Glomerular visceral epithelial cell (primary cell): ENCODE measurements around the gene ROMO1.
"Not testable (repeated sequence)": the region's sequence is repeated elsewhere in the genome, so short reads cannot be mapped to it uniquely, and the experiment has no call there.

ENCODE experiments used
- DNase-seq: peaks from one replicate; pipeline ENCODE4 v3.0.0-alpha.2; 2016; ENCODE audit errors: extremely low spot score

Gene ROMO1

GRCh38 chr20:35710884-35711587 is 11.8 kb downstream of the ROMO1 start:
- DNase-seq = no peak

DNA sequence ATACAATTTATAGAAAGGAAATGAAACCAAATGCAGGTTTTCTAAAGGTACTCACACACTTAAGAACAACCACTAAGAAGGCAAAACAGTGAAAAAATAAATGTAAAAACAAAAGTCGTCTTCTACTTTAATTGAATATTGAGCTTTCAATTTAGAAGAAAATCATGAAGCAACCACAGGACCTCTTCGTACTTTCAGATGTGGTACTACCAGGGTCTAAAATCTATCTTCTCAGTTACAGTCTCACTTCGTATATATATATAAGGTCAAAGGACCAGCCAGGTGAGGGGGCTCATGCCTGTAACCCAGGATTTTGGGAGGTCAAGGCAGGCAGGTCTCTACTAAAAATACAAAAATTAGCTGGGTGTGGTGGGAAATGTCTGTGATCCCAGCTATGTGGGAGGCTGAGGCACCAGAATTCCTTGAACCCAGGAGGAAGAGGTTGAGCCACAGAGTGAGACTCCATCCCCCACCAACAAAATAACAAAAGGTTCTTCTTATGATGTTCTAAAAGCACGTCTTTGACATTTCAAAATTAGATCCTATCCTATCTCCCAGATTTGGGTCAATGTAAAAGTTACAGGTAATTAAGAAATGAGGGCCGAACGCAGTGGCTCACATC is 12.5 kb downstream of the ROMO1 start:
- no peak for DNase-seq

DNA sequence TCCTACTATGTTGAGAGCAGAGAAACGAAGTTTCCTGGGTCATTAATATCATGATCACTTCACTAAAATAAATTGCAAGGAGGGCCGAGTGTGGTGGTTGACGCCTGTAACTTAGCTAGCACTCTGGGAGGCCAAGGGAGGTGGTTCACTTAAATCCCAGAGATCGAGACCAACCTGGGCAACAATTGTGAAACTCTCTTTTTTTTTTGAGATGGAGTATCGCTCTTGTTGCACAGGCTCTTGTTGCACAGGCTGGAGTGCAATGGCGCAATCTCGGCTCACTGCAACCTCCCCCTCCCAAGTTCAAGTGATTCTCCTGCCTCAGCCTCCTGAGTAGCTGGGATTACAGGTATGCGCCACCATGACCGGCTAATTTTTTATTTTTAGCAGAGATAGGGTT is 13.9 kb downstream of the ROMO1 start:
- DNase-seq = not testable (repeated sequence)

GRCh38 chr20:35714127-35714526 is 14.9 kb downstream of the ROMO1 start:
- no peak for DNase-seq

DNA sequence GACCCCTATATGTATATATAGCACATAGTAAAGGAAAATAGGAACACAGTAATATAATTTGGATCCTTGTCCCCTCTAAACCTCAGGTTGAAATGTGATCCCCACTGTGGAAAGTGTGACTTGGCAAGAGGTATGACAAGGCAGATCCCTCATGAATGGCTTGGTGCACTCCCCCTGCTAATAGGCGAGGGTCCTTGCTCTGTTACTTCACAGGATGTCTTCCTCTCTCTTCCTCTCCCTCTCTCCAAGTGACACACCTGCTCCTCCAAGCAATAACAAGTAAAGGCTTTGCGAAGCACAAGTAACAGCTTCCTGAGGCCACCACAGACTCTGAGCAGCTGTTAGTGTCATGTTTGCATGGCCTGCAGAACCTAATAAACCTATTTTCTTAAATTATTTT is 16.4 kb downstream of the ROMO1 start:
- no peak for DNase-seq

GRCh38 chr20:35716330-35716729 is 17.1 kb downstream of the ROMO1 start:
- DNase-seq = no peak

DNA sequence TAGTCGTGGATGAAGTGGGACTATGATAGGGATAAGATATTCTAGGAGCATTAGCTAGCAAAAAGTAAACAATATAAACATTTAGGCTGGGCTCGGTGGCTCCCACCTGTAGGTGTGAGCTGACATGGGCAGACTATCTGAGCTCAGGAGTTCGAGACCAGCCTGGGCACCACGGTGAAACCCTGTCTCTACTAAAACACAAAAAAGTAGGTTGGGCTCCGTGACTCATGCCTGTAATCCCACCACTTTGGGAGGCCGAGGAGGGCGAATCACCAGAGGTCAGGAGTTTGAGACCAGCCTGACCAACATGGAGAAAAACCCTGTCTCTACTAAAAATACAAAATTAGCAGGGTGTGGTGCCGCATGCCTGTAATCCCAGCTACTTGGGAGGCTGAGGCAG is 19.1 kb downstream of the ROMO1 start:
- not testable (repeated sequence) for DNase-seq

GRCh38 chr20:35718972-35719635 is 19.9 kb downstream of the ROMO1 start:
- no peak for DNase-seq

GRCh38 chr20:35719717-35720116 is 20.5 kb downstream of the ROMO1 start:
- no peak for DNase-seq

GRCh38 chr20:35720165-35721123 is 21.2 kb downstream of the ROMO1 start:
- no peak for DNase-seq

DNA sequence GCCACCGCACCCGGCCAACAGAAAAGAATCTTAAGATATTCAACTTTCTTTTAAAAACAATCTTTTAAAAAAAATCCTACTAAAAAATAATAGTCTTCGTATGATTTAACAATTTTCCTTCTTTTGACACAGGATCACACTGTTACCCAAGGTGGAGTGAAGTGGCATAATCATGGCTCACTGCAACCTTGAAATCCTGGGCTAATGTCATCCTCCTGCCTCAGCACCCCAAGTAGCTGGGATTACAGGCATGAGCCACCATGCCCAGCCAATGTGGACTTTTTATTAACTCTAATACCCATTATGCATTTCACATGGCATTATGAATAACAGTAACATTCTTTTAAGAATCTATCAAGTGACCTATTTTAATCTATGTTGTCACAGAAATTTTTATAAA is 22.0 kb downstream of the ROMO1 start:
- no peak for DNase-seq

DNA sequence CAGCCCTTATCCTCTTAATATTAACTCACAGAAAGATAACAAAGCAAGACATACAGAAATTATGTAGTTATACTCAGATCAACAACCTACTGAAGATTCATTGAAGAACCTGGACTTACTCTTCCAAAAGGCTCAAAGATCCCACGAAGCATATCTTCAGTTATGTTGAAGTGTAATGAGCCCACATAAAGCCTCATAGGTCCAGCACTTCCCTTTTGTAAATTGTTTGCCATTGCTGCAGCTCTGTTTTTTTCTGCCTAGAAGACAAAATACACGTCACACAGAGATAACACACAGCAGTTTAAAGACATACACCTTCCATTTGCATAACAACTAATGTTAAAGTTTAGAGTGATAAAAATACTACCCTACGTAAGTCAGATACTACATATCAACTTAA is 22.4 kb downstream of the ROMO1 start:
- no peak for DNase-seq

DNA sequence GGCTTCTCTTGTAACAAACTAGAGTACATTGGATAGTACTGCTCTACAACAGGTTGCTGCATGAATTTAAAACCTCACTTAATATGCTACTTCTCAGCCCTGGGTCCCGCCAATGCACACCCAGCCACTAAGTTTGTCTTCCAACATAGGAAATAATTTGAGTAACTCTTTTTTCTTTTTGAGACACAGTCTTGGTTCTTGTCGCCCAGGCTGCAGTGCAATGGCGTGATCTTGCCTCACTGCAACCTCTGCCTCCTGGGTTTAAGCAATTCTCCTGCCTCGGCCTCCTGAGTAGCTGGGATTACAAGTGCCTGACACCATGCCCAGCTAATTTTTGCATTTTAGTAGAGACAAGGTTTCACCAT is 24.1 kb downstream of the ROMO1 start:
- DNase-seq = not testable (repeated sequence)

DNA sequence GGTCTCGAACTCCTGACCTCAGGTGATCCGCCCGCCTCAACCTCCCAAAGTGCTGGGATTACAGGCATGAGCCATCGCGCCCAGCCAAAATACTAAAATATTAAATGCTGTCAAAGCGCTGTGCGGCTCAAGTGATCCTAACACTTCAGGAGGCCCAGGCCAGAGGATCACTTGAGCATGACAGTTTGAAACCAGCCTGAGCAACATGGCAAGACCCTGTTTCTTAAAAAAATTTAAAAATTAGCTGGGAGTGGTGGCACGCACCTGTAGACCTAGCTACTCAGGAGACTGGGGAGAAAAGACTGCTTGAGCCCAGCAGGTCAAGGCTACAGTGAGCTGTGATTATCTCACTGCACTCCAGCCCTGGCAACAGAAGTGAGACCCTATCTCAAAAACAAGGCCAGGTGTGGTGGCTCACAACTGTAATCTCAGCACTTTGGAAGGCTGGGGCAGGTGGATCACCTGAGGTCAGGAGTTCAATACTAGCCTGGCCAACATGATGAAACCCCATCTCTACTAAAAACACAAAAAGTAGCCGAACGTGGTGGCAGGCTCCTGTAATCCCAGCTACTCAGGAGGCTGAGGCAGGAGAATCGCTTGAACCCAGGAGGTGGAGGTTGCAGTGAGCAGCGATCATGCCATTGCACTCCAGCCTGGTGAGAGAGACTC is 24.6 kb downstream of the ROMO1 start:
- not testable (repeated sequence) for DNase-seq

DNA sequence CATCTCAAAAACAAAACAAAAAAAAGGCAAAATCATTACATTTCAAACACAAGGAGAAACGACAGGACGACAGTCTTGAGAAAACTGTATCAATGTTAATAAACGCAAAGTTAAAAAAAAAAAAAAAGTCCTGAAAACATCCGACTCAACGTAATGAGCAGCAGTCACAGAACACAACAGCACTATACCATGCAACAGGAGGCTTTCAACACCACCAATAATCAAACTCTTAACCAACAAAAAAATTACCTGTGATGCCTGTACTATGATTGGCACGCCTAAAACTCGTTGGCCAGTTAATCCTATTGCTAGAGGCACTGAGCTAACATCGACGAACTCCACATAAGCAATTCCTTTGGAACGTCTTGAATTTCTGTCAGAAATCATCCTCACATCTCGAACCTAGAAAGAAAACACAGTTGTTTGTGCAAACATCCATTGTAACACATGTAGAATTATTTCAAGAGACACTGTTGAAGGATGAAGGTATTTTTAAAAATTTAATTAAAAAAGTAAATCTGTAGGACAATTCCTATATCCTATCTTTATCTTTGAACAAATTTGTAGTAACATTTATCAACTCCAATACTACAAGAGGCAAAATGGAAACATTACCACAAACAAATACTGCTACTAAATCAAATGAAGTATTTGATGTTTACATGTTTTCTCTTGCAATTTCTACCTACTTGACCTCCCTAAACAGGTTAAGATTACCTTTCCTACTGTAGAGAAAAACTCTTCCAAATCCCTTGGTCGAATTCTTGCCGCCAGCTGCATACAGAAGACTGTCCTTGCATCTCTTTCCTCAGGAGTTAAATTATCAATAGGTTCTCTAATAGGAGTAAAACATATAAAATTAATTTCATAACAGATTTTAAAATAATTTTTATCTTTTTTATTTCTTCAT is 25.4 kb downstream of the ROMO1 start:
- DNase-seq = no peak

GRCh38 chr20:35726842-35727711 is 27.9 kb downstream of the ROMO1 start:
- DNase-seq = no peak

DNA sequence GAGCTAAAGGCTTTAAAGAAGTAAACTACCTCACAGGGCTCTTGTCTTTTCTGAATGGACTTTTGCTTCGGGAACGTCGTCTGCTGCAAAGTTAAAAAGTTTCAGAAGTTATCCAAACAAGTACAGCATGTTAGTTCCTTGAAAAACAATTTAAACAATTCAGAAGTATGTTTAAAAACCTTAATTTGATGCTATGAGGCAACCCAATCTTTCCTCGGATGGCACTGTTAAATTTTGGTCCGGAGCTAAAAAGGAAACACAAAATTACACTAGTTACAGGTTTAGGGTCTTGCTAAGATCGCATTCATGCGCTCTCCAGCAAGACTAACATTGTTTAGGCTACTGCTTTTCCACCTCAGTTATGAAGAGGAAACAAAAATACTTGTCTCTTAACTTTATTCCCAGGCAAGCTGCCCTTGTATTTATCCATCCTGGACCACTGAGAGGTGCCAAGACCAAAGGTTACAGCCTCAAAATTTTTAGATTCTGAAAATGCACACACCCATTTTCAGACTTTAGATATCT is 30.1 kb downstream of the ROMO1 start:
- no peak for DNase-seq

DNA sequence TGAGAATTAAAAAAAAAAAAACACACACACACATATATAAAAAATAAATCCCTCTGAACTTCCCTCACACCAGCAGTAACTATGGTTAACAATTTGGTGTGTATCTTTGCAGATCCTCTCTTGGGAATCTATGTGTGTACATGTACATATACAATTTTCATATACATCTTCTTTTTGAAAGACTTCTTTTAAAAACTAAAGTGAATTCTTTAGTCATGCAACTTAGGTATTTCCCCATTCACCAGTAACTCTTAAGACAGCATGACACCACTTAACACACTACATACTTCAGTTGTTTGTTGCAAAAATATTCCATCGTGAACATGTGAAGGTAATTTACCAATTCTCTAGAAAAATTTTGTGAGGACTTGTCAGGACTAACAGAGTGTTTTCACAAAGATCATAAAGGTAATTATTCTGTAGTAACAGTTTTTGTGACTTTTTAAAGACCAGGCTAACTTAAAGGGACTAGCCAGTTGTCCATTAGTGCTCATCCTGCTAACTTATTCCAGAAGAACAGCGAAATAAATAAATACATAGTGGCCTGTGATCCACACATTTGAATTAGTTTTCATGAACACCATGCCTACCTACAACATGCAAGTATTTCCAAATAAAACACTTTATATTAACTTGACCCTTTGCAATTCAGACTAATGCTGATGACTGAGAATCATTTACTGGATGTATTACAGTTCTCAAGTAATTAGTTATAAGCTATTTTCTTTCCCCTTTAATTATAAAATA is 30.8 kb downstream of the ROMO1 start:
- no peak for DNase-seq
